Measurements from ENCODE around the gene SH3TC2.
"Not testable (repeated sequence)": the region's sequence is repeated elsewhere in the genome, so short reads cannot be mapped to it uniquely, and the experiment has no call there.

The SH3TC2 gene

DNA sequence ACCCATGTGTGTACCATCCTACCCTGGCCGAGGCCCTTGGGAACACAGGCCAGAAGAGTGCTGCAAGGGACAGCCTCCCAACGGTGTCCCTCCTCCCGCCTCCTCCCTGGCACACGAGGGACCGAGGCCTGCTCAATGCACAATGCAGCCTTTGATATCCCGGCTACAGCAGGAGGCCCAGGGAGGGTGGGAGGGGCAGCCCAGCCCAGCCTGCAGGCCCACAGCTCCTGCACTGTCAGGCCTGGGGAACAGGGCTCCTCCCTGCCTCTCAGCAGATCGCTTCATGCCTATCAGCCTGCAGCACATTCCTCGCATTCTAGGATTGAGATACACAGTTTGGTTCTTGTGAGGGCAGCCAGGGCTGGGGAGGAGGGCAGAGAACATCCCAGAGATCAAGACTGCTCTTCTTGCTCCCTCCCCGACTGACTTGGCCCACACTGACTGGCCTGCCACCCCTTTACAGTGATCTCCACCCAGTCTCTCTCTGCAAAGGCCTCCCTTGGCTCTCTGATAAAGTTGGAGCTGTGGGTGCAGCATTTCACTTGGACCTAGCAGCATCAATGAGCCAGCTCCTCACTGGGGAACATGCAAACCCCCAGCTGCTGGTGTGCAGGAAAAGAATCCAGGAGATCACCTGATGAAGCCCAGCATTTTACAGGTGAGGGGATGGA lies at the start of gene SH3TC2:
Gene SH3TC2 (minus strand): TSS at position 46 of the 671 bp plus-strand sequence. CDS start 40 bp downstream, at position 6.
- DNase-seq, result no peak

DNA sequence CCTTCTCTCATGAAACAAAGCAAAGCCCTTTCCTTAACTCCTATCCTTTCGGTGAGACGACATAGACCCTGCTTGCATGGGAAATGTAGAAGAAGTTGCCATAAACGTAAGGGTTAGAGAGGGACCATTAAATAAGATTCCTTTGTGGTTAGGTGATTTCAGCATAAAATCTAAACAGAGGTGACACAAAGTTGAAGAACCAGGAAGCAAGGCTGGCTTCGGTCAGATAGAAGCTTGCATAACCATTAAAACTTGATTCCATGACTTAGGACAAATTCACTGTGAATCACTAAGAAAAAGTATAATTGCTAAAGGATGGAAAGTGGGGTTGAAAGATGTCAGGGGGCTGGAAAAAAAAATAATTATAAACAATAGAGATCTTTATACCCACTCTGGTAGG lies 47.5 kb upstream of the SH3TC2 start:
- no peak for DNase-seq

DNA sequence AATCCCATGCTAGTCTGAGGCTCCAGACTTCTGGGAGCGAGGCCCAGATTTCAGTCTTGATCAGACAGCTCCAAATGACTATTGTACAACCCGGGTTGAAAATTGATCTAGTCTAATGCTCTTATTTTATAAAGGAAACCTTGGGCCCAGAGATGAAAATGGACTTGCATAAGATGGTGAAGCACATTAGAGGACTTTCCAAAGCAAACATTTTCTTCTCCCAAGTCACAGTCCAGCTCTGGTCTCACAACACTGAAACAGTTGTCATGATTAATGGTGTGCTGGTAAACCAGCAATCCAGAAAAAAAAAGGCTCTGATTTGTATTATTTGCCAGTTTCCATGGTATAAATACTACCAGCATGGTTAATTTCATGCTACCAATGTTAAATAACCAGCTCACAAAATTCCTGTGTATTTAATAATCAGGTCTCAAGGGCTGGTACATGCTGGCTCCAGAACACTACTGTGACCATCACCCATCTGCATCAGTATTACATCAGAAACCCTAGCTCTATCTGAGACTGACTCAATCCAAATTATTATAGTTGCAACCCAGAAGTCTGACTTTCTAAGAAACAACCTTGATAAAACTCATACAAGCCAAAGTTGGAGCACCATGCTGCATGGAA lies 45.9 kb upstream of the SH3TC2 start:
- no peak for DNase-seq

DNA sequence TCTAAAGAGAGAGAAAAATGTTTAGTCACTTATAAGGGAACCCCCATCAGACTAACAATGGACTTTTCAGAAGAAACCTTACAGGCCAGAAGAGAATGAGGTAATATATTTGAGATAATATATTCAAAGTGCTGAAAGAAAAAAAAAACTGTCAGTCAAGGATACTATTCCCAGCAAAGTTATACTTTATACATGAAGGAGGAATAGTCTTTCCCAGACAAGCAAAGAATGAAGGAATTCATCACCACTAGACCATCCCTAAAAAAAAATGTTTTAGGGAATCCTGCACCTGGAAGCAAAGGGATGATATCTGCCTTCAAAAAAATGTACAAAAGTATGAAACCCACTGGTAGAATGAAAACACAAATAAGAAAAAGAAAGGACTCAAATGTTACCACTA lies 37.5 kb upstream of the SH3TC2 start:
- no peak for DNase-seq

DNA sequence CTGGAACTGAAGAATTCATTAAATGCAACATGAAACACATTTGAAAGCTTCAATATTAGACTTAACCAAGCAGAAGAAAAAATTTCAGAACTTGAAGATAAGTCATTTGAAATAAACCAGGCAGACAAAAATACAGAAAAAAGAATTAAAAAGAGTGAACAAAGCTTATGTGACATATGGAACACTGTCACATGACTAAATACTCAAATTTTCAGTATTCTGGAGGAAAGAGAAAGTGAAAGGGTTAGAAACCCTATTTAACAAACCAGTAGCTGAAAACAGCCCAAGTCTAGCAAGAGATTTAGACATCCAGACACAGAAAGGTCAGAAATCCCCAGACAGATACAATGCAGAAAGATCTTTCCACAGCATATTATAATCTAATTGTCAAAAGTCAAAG lies 37.1 kb upstream of the SH3TC2 start:
- DNase-seq, result no peak

DNA sequence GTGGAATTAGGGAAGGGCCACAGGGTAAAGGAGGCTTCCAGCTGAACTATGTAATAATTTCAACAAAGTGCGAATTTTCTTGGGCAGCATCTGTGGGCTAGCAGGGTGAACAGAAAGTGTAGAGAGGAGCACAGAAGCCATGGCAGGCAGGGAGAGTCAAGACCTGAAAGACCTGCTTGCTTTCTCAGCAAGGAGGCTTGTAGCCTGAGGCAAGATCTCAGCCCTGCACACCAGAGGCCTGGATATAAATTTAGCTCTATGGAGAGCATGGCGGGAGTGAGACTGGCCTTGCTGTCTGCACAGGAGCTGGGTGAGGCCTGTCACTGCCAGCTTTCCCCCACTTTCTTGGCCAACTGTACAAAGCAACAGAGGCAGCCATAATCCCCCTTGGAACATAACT lies 32.1 kb upstream of the SH3TC2 start:
- DNase-seq, result no peak

DNA sequence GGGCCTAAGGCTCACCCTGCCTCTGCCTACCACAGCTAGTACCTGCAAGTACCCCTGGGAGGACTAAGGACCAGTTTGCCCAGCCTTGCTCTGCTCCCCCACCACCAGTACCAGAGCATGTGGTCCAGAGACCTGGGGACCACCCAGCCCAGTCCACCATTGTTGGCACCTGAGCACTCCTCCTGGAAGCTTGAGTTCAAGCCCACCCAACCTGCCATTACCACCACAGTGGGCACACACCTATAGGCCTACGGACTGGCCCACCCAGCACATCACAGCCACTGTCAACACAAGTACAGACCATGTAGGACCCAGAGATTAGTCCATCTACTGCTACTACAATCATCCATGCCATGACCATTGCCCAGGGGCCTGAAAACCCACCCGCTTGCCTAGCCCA lies 30.8 kb upstream of the SH3TC2 start:
- no peak for DNase-seq

DNA sequence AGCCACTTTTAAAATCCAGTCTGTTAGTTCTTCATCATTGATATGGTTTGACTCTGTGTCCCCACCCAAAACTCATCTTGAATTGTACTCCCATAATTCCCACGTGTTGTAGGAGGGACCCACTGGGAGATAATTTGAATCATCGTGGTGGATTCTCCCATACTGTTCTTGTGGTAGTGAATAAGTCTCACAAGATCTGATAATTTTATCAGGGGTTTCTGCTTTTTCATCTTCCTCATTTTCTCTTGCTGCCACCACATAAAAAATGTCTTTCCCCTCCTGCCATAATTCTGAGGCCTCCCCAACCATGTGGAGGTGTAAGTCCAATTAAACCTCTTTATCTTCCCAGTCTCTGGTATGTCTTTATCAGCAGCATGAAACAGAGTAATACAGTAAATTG lies 26.9 kb upstream of the SH3TC2 start:
- DNase-seq, result no peak

DNA sequence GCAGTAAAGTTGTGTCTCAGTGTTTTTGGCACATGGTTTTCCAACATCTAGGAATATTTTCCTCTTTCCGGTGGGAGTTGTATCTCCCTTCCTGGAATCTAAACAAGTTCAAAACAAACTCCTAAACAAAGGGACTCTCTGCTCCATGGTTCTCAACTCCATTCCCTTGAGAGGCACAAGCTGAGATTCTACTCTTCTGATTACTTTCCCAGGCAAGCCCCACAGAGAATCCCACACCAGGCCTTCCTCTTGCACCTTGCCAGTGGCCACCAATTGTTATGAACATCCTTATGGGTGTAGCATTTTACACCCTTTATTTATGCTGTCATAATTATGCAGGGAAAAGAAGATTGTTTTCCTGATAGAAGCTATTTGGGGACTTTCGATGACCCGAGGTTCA lies 25.8 kb upstream of the SH3TC2 start:
- no peak for DNase-seq

DNA sequence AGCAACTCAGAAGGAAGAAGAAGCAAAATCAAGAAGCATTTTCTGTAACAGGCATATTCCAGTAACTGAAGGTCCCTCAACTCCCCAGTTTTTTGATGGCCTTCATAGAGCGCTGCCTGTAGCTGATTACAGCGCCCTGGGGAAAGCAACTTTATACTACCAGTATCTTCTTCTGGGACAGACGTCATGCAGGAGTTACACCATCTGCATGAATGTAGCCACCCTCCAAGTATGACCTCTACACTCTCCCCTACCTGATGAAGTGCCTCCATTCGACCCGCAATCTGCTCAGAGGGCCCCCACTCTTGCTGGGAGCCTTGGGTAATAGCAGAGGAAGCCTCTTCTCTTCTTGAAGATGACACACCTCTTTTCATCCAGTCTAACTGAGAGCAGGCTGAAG lies 21.0 kb upstream of the SH3TC2 start:
- no peak for DNase-seq

DNA sequence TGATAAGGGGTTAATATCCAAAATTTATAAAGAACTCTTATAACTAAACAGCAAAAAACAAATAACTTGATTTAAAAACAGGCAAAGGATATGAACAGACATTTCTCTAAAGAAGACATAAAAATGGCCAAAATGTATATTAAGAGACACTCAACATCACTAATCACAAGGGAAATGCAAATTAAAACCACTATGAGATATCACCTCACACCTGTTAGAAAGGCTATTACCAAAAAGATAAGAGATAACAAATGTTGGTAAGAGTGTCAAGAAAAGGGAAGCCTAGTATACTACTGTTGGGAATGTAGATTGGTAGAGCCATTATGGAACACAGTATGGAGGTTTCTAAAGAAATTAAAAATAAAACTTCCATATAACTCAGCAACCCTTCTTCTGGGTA lies 19.4 kb upstream of the SH3TC2 start:
- DNase-seq, result no peak

DNA sequence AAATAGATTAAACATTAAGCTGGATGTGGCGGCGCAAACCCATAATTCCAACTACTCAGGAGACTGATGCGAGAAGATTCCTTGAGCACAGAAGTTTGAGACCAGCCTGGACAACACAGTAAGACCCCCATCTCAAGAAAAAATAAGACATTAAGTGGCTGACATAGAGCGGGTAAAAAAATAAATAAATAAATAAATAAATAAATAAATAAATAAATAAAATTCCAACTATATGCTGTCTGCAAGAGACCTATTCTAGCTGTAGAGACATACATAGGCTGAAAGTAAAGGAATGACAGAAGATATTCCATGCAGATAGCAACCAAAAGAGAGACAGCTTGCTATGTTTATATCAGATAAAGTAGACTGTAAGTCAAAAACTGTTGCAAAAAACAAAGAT lies 17.4 kb upstream of the SH3TC2 start:
- DNase-seq, result no peak

DNA sequence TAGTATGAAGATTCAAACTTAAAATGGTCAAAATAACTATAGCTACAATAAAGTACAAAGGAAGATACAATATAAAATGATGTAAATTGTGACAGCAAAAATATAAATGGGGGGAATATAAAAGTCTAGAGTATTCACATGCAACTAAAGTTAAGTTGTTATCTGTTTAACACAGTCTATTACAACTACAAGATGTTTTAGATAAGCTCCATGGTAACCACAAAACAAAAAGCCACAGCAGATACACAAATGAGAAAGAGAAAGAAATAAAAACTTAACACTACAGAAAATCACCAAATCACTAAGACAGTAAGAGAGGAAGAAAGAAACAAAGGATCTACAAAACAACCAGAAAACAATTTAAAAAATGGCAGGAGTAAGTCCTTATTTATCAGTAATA lies 17.0 kb upstream of the SH3TC2 start:
- DNase-seq, result no peak

DNA sequence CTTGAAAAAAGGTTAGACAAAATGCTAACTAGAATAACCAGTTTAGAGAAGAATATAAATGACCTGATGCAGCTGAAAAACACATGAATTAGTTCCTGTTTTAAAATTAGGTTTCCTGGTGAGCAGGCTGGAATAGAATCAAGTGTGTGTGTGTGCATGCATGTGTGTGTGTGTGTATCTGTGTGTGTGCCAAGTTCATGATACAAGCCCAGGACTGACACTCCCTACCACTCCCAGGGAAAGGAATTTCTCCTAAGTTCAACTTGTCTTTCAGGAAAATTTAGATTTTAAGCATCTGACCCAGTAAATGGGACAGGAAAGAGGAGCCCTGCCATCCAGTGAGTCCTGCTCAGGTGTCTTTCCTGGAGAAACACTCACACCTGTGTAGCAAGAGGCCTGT lies 11.2 kb upstream of the SH3TC2 start:
- not testable (repeated sequence) for DNase-seq

DNA sequence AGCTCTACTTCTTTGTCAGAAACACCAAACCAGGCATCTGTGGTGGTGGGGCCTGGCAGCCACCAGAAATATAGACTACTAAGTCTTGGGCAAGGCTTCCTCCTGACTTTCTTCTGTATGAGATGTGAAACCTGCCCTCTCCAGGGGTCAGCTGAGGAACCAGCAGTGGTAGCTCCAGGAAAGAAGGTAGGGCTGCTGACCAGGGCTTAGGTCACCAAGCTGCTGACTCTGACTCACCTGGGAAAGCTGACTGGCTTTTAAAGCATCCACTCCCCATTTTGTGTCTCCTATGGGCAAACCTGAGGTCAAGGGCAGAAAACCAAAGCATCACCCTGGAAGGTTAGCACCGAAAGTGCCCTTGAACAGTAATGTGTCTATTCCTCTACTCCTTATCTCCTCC lies 10.4 kb upstream of the SH3TC2 start:
- DNase-seq, result no peak

DNA sequence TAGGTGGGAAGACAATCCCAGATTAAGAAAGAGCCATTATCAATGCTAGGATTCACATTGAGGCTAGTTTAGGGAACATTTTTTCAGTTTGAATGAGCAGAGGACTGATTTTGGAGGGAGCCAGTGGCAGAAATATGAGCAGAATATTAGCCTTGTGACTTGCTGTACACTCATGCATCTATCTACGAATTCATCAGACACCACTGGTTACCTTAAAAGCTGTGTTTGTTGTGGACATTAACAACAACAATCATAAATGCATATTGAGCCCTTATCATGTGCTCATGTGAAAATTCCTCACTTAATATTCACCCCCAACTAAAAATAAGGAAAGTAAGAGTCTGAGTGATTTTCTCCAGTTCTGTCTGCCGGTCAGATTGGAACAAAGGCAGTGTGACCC lies 9.9 kb upstream of the SH3TC2 start:
- DNase-seq, result no peak

DNA sequence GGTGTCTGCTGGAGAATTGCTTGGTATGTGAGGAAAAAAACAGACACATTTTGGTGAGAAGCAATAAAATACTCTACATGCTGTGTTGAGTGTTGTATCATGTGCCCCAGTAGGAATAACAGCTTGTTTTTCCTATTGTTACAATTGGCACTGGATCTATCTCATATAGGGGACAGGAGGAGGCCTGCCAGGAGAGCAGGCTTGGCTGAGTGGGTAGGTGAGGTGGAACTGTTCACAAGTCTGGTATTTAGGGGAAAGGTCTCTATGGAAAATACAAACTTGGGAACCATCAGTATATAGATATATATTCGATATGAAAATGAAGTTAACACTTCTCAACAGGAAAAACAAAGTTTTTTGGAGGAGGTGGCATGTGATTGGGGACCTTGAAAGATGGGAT lies 9.5 kb upstream of the SH3TC2 start:
- DNase-seq, result no peak

DNA sequence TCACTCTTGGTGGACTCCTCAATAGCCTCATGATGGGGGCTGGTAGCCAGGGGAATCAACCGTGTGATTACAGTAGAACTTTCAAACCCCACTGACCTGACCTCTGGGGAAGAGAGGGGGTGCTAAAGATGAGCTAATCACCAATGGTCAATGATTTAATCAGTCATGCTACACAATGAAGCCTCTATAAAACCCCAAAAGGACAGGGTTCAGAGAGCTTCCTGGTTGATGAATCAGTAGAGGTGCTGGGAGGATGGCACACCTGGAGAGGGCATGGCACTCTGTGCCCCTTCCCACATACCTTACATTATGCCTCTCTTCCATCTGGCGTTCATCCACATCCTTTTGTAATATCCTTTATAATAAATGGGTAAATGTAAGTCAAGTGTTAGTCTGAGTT lies 8.9 kb upstream of the SH3TC2 start:
- no peak for DNase-seq

DNA sequence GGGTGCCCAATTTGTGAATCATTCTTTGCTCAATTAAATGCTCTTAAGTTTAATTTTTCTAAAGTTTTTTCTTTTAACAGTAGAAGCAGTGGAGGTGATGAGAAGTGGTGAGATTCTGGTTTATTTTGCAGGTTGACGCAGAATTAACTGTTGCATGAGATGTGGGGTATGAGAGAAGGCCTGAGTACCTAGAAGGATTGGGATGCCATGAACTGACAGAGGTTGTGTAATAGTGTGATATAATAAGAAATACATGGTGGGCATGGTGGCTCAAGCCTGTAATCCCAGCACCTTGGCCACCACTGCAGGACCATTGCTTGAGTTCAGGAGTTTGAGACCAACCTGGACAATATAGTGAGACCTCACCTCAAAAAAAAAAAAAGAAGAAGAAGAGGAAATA lies 8.4 kb upstream of the SH3TC2 start:
- DNase-seq, result no peak

DNA sequence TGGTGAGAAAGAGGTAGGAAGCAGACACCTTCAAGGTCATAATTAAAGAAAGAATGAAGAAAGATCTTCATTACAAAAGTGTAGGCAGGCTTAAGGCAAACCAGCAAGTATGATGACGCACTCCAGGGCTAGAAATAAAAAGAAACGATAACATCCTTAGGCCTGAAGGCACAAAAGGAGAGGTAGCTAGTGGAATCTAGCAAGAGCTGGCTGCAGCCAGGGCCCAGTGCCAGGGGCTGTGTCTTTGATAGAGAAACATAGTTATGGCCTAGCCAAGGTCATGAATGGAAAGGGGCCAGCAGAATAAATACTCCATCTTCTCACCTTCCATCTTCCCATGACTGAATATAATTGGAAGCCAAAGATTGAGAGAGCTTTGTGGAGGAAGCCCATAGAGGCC lies 6.8 kb upstream of the SH3TC2 start:
- no peak for DNase-seq

DNA sequence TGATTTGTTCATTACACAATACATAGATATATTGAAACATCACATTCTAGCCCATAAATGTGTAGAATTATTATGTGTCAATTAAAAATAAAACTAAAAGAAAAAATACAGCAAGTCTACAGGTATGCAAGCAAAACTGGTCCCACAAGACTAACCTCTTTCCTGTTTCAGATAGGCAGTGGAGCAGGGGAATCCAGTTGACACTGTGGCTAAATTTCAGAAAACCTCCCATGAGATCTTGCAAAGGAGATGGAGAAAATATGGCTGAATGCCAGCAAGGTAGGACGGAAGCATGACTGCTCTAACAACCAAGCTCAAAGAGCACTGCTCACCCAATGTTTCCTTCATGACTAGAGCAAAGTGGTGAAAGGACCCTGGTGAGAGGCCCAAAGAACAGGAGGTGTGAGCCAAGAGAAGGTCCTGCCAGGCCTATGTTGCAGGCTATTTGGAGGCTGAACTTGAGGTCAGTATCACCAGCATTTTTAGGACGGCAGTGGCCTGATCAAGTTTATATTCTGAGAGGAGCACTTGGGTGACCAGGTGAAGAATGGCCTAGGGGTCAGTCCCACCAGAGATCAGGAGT lies 1.1 kb upstream of the SH3TC2 start:
- DNase-seq, result no peak

DNA sequence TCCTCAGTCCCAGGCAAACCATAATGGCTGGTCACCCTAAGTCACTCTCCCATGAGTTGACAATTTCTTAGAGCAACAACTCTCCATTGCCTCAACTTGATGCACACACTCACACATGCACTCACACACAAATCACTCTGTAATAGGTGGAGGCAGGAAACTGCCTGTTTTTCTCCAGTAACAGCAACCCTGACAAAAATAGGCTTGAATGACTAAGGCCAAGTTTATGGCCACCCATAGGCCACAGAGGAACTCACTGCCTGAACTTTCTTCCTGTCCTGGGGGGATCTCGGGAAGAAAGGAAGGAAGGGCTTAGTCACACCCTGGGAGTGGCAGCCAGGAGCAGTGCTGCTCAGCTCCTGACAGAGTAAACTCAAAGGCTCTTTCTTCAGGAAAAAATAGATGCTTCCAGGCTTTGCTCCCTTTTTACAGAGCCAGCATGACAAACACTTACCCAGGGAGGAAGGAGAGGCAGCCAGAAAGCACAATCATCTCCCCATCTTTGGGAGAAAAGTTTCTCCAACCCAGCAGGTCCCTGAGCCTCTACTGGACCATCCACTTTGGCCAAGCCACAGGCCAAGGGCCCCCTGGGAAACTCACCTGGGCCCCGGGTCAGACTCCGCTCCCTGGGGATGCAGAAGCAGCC lies 368 bp downstream of the SH3TC2 start:
- peak; percentile 67 for DNase-seq

DNA sequence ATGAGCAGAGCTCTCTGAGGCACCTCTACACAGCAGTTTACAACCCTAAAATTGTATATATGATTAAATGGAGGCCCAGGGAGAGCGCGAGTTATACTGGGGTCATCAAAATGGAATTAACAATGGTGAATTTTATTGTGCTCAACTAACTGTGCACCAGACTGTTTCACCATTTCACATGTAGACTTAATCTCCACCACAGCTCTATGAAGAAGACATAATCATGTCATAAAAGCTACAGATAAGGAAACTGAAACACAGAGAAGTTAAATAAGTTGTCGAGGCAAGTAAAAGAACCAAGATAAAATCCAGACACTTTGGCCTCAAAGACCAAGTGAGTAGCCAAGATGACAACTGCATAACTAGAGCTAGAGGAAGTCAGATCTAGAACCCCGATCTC lies 1.5 kb downstream of the SH3TC2 start:
- no peak for DNase-seq

DNA sequence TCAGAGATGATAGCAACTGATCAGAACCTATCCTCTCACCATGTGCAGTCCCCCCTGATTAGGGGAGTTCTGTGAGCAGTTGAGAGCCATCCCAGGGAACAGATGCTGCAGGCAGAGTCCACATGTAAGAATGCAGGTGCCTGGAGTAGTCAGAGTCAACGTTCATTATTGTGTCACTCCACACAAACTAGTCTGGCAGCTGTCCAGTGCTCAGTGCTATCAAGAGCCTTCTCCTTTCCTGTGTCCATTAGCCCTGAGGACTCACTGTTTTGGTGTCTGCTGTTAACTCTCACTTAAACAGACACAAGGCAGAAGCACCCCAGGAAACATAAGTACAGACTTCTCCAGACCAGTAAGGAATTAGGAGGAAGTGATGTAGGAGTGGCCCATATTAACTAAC lies 2.5 kb downstream of the SH3TC2 start:
- no peak for DNase-seq
